Astrocyte (in vitro differentiated cells and primary cell): ENCODE measurements around the gene LINGO4. TPM values are rescaled to one million over a fixed set of nuclear protein-coding genes. Genes with fewer than 3 reads are reported as not detected.

Experiments used
- DNase-seq: peaks from one replicate; pipeline ENCODE4 v3.0.0-alpha.2; 2010; ENCODE audit warnings: low read depth
- FAIRE-seq: peaks from 2 replicates; lab custom pipeline; 2011; peaks lifted over from hg19 to GRCh38; lab: Jason Lieb, UNC
- H2AFZ ChIP-seq: 2 replicates; pipeline ENCODE4 v1.6.0; 2012; ENCODE audit warnings: low read depth, low read length, inconsistent platforms
- H3K27ac ChIP-seq: 2 replicates; pipeline ENCODE4 v1.5.1; 2011; ENCODE audit warnings: low read depth, low read length, inconsistent platforms
- H3K27me3 ChIP-seq: 2 replicates; pipeline ENCODE4 v1.6.0; 2011; ENCODE audit warnings: low read length, inconsistent platforms; ENCODE audit not compliant: insufficient read depth
- H3K36me3 ChIP-seq: 2 replicates; pipeline ENCODE4 v1.5.1; 2011; ENCODE audit warnings: low read length, inconsistent platforms; ENCODE audit not compliant: insufficient read depth
- H3K4me1 ChIP-seq: 2 replicates; pipeline ENCODE4 v1.5.1; 2011; ENCODE audit warnings: low read length, inconsistent platforms; ENCODE audit not compliant: insufficient read depth
- H3K4me2 ChIP-seq: 2 replicates; pipeline ENCODE4 v1.6.0; 2012; ENCODE audit warnings: low read length, inconsistent platforms
- H3K4me3 ChIP-seq: 2 replicates; pipeline ENCODE4 v1.5.1; 2011; ENCODE audit warnings: low read depth, mild to moderate bottlenecking, low read length, inconsistent platforms; ENCODE audit not compliant: insufficient read depth
- H3K79me2 ChIP-seq: 2 replicates; pipeline ENCODE4 v1.6.0; 2012; ENCODE audit warnings: mild to moderate bottlenecking, low read length, inconsistent platforms; ENCODE audit not compliant: insufficient read depth
- H3K9ac ChIP-seq: 2 replicates; pipeline ENCODE4 v1.6.0; 2012; ENCODE audit warnings: mild to moderate bottlenecking, low read length, inconsistent platforms
- H3K9me3 ChIP-seq: 2 replicates; pipeline ENCODE4 v1.5.1; 2012; ENCODE audit warnings: low read depth, mild to moderate bottlenecking, low read length, inconsistent platforms; ENCODE audit not compliant: insufficient read depth
- H4K20me1 ChIP-seq: 2 replicates; pipeline ENCODE4 v1.6.0; 2012; ENCODE audit warnings: low read length, inconsistent platforms; ENCODE audit not compliant: insufficient read depth
- H3K27ac Mint-ChIP-seq: one replicate; pipeline ENCODE4 v1.8.0; 2021; ENCODE audit warnings: mild to moderate bottlenecking, mixed read lengths; ENCODE audit not compliant: unreplicated experiment
- H3K27me3 Mint-ChIP-seq: one replicate; pipeline ENCODE4 v1.8.0; 2021; ENCODE audit warnings: low read depth, mixed read lengths; ENCODE audit not compliant: unreplicated experiment
- H3K36me3 Mint-ChIP-seq: one replicate; pipeline ENCODE4 v1.8.0; 2021; ENCODE audit warnings: low read depth, mixed read lengths; ENCODE audit not compliant: unreplicated experiment
- H3K4me1 Mint-ChIP-seq: one replicate; pipeline ENCODE4 v1.8.0; 2021; ENCODE audit warnings: low read depth, mixed read lengths; ENCODE audit not compliant: unreplicated experiment
- H3K4me3 Mint-ChIP-seq: one replicate; pipeline ENCODE4 v1.8.0; 2021; ENCODE audit warnings: mild to moderate bottlenecking, moderate library complexity, mixed read lengths; ENCODE audit not compliant: unreplicated experiment
- H3K9me3 Mint-ChIP-seq: one replicate; pipeline ENCODE4 v1.8.0; 2021; ENCODE audit warnings: mild to moderate bottlenecking, mixed read lengths; ENCODE audit not compliant: unreplicated experiment
- CTCF ChIP-seq: IDR thresholded peaks from 2 replicates; pipeline ENCODE4 v1.5.1; 2011; ENCODE audit warnings: low read depth, mild to moderate bottlenecking, inconsistent platforms, low read length, moderate library complexity; ENCODE audit not compliant: insufficient read depth
- EZH2 ChIP-seq: IDR thresholded peaks from 2 replicates; pipeline ENCODE4 v1.6.1; 2012; ENCODE audit warnings: mild to moderate bottlenecking, low read length, inconsistent platforms; ENCODE audit not compliant: insufficient read depth
- total RNA-seq: library from RNA; stranded (reverse); gene quantifications from 2 replicates; pipeline ENCODE4 v1.2.1, GENCODE V29; 2021

LINGO4 gene
- total RNA-seq, 1 donor from 2014 or later = not detected

GRCh38 chr1:151756291-151756690 is 48.9 kb downstream of the LINGO4 start:
- FAIRE-seq = no peak
- no peaks in the 10 kb centered on the region for H3K4me1 ChIP-seq
- Mint-ChIP-seq H3K36me3 (peaks cover 10% of the 10 kb centered on the region), H3K27ac (no peak overlapping the region), H3K4me1 (peaks cover 4% of the 10 kb centered on the region), H3K27me3 (no peaks in the 10 kb centered on the region), H3K9me3 (peaks cover 2% of the 10 kb centered on the region), H3K4me3 (no peak overlapping the region)
- peaks cover 19% of the 10 kb centered on the region for H3K36me3 ChIP-seq
- peak; percentile 14 for DNase-seq
- TF ChIP-seq CTCF (no peak), EZH2 (no peak)
- no peak overlapping the region for H3K4me2 ChIP-seq
- H4K20me1 ChIP-seq = no peaks in the 10 kb centered on the region
- no peak overlapping the region for H3K9ac ChIP-seq
- H3K79me2 ChIP-seq = no peaks in the 10 kb centered on the region
- no peaks in the 10 kb centered on the region for H3K9me3 ChIP-seq
- H3K4me3 ChIP-seq = no peak overlapping the region
- H3K27ac ChIP-seq = no peak overlapping the region
- H3K27me3 ChIP-seq = no peaks in the 10 kb centered on the region
- H2AFZ ChIP-seq = no peak overlapping the region

Other genes with a start within 250 kb of the LINGO4 start
- gene SNX27, start 193.4 kb downstream of the LINGO4 start, total RNA-seq = 53.1 and 54.5 TPM in 2 replicates
- not detected in 2 replicates for gene CELF3, start 88.6 kb downstream of the LINGO4 start, total RNA-seq
- gene RIIAD1, start 83.9 kb downstream of the LINGO4 start, total RNA-seq = not detected in 2 replicates
- 58.5 and 70.0 TPM in 2 replicates for gene MRPL9, start 41.9 kb downstream of the LINGO4 start, total RNA-seq
- 6.7 and 7.5 TPM in 2 replicates for gene TDRKH, start 14.9 kb downstream of the LINGO4 start, total RNA-seq
- gene RORC, start 26.4 kb upstream of the LINGO4 start, total RNA-seq = not detected in 2 replicates
- gene C2CD4D, start 34.4 kb upstream of the LINGO4 start, total RNA-seq = 0.16 and 0.22 TPM in 2 replicates
- gene THEM5, start 48.3 kb upstream of the LINGO4 start, total RNA-seq = not detected in 2 replicates
- gene THEM4, start 104.1 kb upstream of the LINGO4 start, total RNA-seq = 15.7 and 17.5 TPM in 2 replicates
- 1,137 and 1,257 TPM in 2 replicates for gene S100A10, start 188.4 kb upstream of the LINGO4 start, total RNA-seq
- gene S100A11, start 231.6 kb upstream of the LINGO4 start, total RNA-seq = 1,415 and 1,482 TPM in 2 replicates